CD14-positive monocyte (primary cell): ENCODE data around the gene GALNT14. TPM values are rescaled to one million over a fixed set of nuclear protein-coding genes. Genes with fewer than 3 reads are reported as not detected.
A peak's percentile ranks its signal among the peaks of the same experiment; 100 is the strongest.

ENCODE experiments used
- DNase-seq, 3 donors: peaks; one replicate each; pipeline ENCODE4 v3.0.0-alpha.2; 2011 to 2022
- H2AFZ ChIP-seq: 2 replicates; pipeline ENCODE4 v1.6.0; 2012; ENCODE audit warnings: mild to moderate bottlenecking, low read depth, low read length, inconsistent platforms; ENCODE audit not compliant: insufficient read depth, poor library complexity, severe bottlenecking
- H3K27ac ChIP-seq, 2 donors: 1 replicate in 1 of 2; 2 replicates in 1 of 2; pipeline ENCODE4 v1.5.1; 2012 to 2013; ENCODE audit warnings: low read length in 2 of 2, control low read depth in 1 of 2, inconsistent platforms in 1 of 2, low read depth in 1 of 2, mild to moderate bottlenecking in 1 of 2
- H3K27me3 ChIP-seq, 2 donors: one replicate each; pipeline versions ENCODE4 v1.6.0 to v1.6.1; 2011 to 2013; ENCODE audit warnings: low read length in 2 of 2; ENCODE audit not compliant: control insufficient read depth in 2 of 2, insufficient read depth in 2 of 2
- H3K36me3 ChIP-seq, 2 donors: replicated peaks in 1 of 2; 1 replicate in 1 of 2; 2 replicates in 1 of 2; pipeline versions ENCODE4 v1.5.1 to v1.6.1; 2012 to 2013; ENCODE audit warnings: low read length in 2 of 2, control low read depth in 1 of 2, inconsistent platforms in 1 of 2, mild to moderate bottlenecking in 1 of 2; ENCODE audit not compliant: insufficient read depth in 2 of 2, control insufficient read depth in 1 of 2
- H3K4me1 ChIP-seq, 2 donors: 1 replicate in 1 of 2; 2 replicates in 1 of 2; pipeline versions ENCODE4 v1.5.1 to v1.6.1; 2012 to 2013; ENCODE audit warnings: low read length in 2 of 2, control low read depth in 1 of 2, inconsistent platforms in 1 of 2, mild to moderate bottlenecking in 1 of 2, moderate library complexity in 1 of 2; ENCODE audit not compliant: insufficient read depth in 2 of 2, control insufficient read depth in 1 of 2
- H3K4me2 ChIP-seq: replicated peaks from 2 replicates; pipeline ENCODE3; 2012; ENCODE audit warnings: low read length, moderate library complexity, mild to moderate bottlenecking; ENCODE audit not compliant: poor library complexity, severe bottlenecking; ENCODE audit errors: extremely low read depth
- H3K4me3 ChIP-seq, 3 experiments: fragments of 200-600 bp in 1 of 3; sonication (generic) in 1 of 3; replicated peaks in 1 of 3; 1 replicate in 2 of 3; 2 replicates in 1 of 3; pipeline ENCODE4 v1.5.1; 2011 to 2013; ENCODE audit warnings: low read length in 3 of 3, mild to moderate bottlenecking in 3 of 3, control low read depth in 2 of 3, low read depth in 2 of 3, inconsistent platforms in 1 of 3, moderate library complexity in 1 of 3
- H3K79me2 ChIP-seq: 2 replicates; pipeline ENCODE4 v1.6.0; 2012; ENCODE audit warnings: mild to moderate bottlenecking, control low read depth, inconsistent platforms, low read length, moderate library complexity; ENCODE audit not compliant: insufficient read depth
- H3K9ac ChIP-seq: 2 replicates; pipeline ENCODE4 v1.6.0; 2017; ENCODE audit warnings: low read length, mild to moderate bottlenecking; ENCODE audit not compliant: insufficient read depth, poor library complexity, severe bottlenecking
- H3K9me3 ChIP-seq, 2 donors: replicated peaks in 1 of 2; 1 replicate in 1 of 2; 2 replicates in 1 of 2; pipeline versions ENCODE4 v1.5.1 to v1.6.1; 2012 to 2013; ENCODE audit warnings: low read length in 2 of 2, control low read depth in 1 of 2; ENCODE audit not compliant: control insufficient read depth in 1 of 2, insufficient read depth in 1 of 2
- H4K20me1 ChIP-seq: 2 replicates; pipeline ENCODE4 v1.6.0; 2012; ENCODE audit warnings: mild to moderate bottlenecking, low read length, control low read depth, moderate library complexity; ENCODE audit not compliant: insufficient read depth
- H3K27ac Mint-ChIP-seq, 7 donors: one replicate each; pipeline ENCODE4 v1.8.0; 2020; ENCODE audit warnings: mild to moderate bottlenecking in 7 of 7, mixed read lengths in 7 of 7, moderate library complexity in 6 of 7, inconsistent platforms in 2 of 7
- H3K27me3 Mint-ChIP-seq, 3 donors: one replicate each; pipeline ENCODE4 v1.8.0; 2021 to 2022; ENCODE audit warnings: low read depth in 3 of 3, mild to moderate bottlenecking in 3 of 3, mixed read lengths in 3 of 3, moderate library complexity in 3 of 3, inconsistent platforms in 1 of 3
- H3K36me3 Mint-ChIP-seq, 2 donors: one replicate each; pipeline ENCODE4 v1.8.0; 2020; ENCODE audit warnings: mixed read lengths in 2 of 2, inconsistent platforms in 1 of 2, mild to moderate bottlenecking in 1 of 2
- H3K4me1 Mint-ChIP-seq: one replicate; pipeline ENCODE4 v1.8.0; 2020; ENCODE audit warnings: mild to moderate bottlenecking, mixed read lengths
- H3K4me3 Mint-ChIP-seq, 2 donors: one replicate each; pipeline ENCODE4 v1.8.0; 2020; ENCODE audit warnings: mild to moderate bottlenecking in 2 of 2, mixed read lengths in 2 of 2, moderate library complexity in 1 of 2
- H3K9me3 Mint-ChIP-seq, 7 donors: one replicate each; pipeline ENCODE4 v1.8.0; 2020 to 2022; ENCODE audit warnings: mixed read lengths in 7 of 7, mild to moderate bottlenecking in 6 of 7, moderate library complexity in 6 of 7, inconsistent platforms in 2 of 7
- WGBS: methylation state at CpG from one replicate; pipeline ENCODE4 v1.1.5; 2013; ENCODE audit warnings: missing lambda C conversion rate; ENCODE audit not compliant: insufficient coverage; 5-methylcytosine and 5-hydroxymethylcytosine counted together
- intact Hi-C, 2 donors: fragments of 100-400 bp; cut with micrococcal nuclease; formaldehyde crosslinking; loops; one replicate each; pipeline versions ENCODE4 v1.15.0 to v1.15.1; 2023
- polyA plus RNA-seq, 3 donors: library from polyadenylated mRNA; depleted of rRNA in 1 of 3; unstranded in 2 of 3; stranded (reverse) in 1 of 3; fragments of 300-500 nt in 2 of 3; fragments of >200 nt in 1 of 3; fragmentation: Illumina TruSeq in 2 of 3; gene quantifications; 1 replicate in 2 of 3; 2 replicates in 1 of 3; pipeline ENCODE4 v1.2.3, GENCODE V29; 2012 to 2021
- TF ChIP-seq, protein P1 (sequence below): fragments of 200-600 bp; IDR thresholded peaks from one replicate; pipeline ENCODE4 v1.8.0; 2022; ENCODE audit warnings: antibody characterized with exemption, mild to moderate bottlenecking

The GALNT14 gene
- polyA plus RNA-seq, 3 donors = 0.33 TPM; not detected in 2

GRCh38 chr2:31075431-31075830 is 62.8 kb downstream of the GALNT14 start:
- no peak overlapping the region for H3K27ac ChIP-seq
- no peak overlapping the region for H3K9ac ChIP-seq
- no peaks in the 10 kb centered on the region for H3K36me3 Mint-ChIP-seq
- H3K4me3 ChIP-seq = no peak overlapping the region
- H3K36me3 ChIP-seq = no peaks in the 10 kb centered on the region
- no peaks in the 10 kb centered on the region for H4K20me1 ChIP-seq
- no peak overlapping the region for H2AFZ ChIP-seq
- H3K4me1 Mint-ChIP-seq = peaks cover 2% of the 10 kb centered on the region
- WGBS = 96% methylated on average over 6 of the region's 7 CpGs
- H3K27ac Mint-ChIP-seq = no peak overlapping the region
- no peak overlapping the region for H3K4me2 ChIP-seq
- H3K4me1 ChIP-seq = no peaks in the 10 kb centered on the region
- H3K4me3 Mint-ChIP-seq = no peak overlapping the region
- H3K79me2 ChIP-seq = no peaks in the 10 kb centered on the region
- no peaks in the 10 kb centered on the region for H3K27me3 ChIP-seq
- no peaks in the 10 kb centered on the region for H3K9me3 Mint-ChIP-seq
- DNase-seq = no peak
- H3K27me3 Mint-ChIP-seq = peaks cover 0 to 3% (median 0%) of the 10 kb centered on the region in 3 donors
- H3K9me3 ChIP-seq = no peaks in the 10 kb centered on the region
- intact Hi-C loops = no loop called here
- TF ChIP-seq, protein P1, sequence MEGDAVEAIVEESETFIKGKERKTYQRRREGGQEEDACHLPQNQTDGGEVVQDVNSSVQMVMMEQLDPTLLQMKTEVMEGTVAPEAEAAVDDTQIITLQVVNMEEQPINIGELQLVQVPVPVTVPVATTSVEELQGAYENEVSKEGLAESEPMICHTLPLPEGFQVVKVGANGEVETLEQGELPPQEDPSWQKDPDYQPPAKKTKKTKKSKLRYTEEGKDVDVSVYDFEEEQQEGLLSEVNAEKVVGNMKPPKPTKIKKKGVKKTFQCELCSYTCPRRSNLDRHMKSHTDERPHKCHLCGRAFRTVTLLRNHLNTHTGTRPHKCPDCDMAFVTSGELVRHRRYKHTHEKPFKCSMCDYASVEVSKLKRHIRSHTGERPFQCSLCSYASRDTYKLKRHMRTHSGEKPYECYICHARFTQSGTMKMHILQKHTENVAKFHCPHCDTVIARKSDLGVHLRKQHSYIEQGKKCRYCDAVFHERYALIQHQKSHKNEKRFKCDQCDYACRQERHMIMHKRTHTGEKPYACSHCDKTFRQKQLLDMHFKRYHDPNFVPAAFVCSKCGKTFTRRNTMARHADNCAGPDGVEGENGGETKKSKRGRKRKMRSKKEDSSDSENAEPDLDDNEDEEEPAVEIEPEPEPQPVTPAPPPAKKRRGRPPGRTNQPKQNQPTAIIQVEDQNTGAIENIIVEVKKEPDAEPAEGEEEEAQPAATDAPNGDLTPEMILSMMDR = no peak

- Mint-ChIP-seq H3K9me3 (no peaks in the 10 kb centered on the region), H3K27me3 (peaks cover 0 to 3% (median 0%) of the 10 kb centered on the region in 3 donors), H3K27ac (peak overlapping the region in 1 of 7 donors; percentile 1), H3K36me3 (no peaks in the 10 kb centered on the region), H3K4me3 (no peak overlapping the region), H3K4me1 (peaks cover 2% of the 10 kb centered on the region)
- H3K4me1 ChIP-seq = no peaks in the 10 kb centered on the region
- no peak overlapping the region for H2AFZ ChIP-seq
- H3K79me2 ChIP-seq = no peaks in the 10 kb centered on the region
- TF ChIP-seq, protein P1 = no peak
- no peaks in the 10 kb centered on the region for H3K9me3 ChIP-seq
- no peaks in the 10 kb centered on the region for H3K27me3 ChIP-seq
- H3K4me3 ChIP-seq = no peak overlapping the region
- H3K9ac ChIP-seq = no peak overlapping the region
- no peak for DNase-seq
- H3K4me2 ChIP-seq = no peak overlapping the region
- H4K20me1 ChIP-seq = no peaks in the 10 kb centered on the region
- no peaks in the 10 kb centered on the region for H3K36me3 ChIP-seq
- intact Hi-C loops = no loop called here
- 76% methylated on average over 6 of the region's 6 CpGs for WGBS
- no peak overlapping the region for H3K27ac ChIP-seq
Measured at GRCh38 chr2:31071741-31072140, 66.5 kb downstream of the GALNT14 start.
